ENCODE results near the gene LAMP5.

GRCh38 chr20:9574776-9575175 lies 60.4 kb downstream of the LAMP5 start:
- TF ChIP-seq CTCF (IDR thresholded peaks at IDR 0.05; ENCODE audit: low read depth, low read length, poor library complexity, severe bottlenecking) (no peak), EZH2phosphoT487 (IDR thresholded peaks at IDR 0.05; ENCODE audit: borderline replicate concordance, low read length) (no peak)

Measured in DOHH2 (cell line).